ENCODE measurements around the gene GTF2IRD1. TPM values are rescaled to one million over a fixed set of nuclear protein-coding genes. Genes with fewer than 3 reads are reported as not detected.
"Not testable (repeated sequence)": the region's sequence is repeated elsewhere in the genome, so short reads cannot be mapped to it uniquely, and the experiment has no call there.

GTF2IRD1 gene
- total RNA-seq, 1 experiment from 2014 or later: not detected

DNA sequence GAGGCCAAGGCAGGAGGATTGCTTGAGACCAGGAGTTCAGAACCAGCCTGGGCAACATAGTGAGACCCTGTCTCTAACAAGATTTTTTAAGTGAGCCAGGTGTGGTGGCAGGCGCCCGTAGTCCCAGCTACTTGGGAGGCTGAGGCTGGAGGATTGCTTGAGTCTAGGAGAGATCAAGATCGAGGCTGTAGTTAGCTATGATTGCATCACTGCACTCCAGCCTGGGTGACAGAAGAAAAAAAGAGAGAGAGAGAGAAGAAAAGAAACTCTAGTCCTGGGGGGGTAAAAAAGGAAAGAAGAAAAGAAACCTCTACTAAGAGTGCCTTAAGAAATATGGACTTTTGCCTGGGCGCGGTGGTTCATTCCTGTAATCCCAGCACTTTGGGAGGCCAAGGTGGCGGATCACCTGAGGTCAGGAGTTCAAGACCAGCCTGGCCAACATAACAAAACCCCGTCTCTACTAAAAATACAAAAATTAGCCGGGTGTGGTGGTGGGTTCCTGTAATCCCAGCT is 34.9 kb downstream of the GTF2IRD1 start:
- not testable (repeated sequence) for H3K9me2 ChIP-seq (replicated peaks; ENCODE audit: insufficient read depth, low read length); H3K36me3 ChIP-seq (ENCODE audit: insufficient read depth, low read length); H3K4me1 ChIP-seq (ENCODE audit: low read length); H3K9ac ChIP-seq (ENCODE audit: low read length); H3K4me2 ChIP-seq (ENCODE audit: low read depth, low read length, poor library complexity, severe bottlenecking); H3K79me2 ChIP-seq (ENCODE audit: low read length); H2AFZ ChIP-seq (ENCODE audit: low read length); H3K4me3 ChIP-seq (ENCODE audit: low read length); H3K27ac ChIP-seq (ENCODE audit: low read length); H3K27me3 ChIP-seq (ENCODE audit: low read length); H4K20me1 ChIP-seq (ENCODE audit: insufficient read depth, low read depth, low read length); DNase-seq; H3K9me3 ChIP-seq (ENCODE audit: low read length)

DNA sequence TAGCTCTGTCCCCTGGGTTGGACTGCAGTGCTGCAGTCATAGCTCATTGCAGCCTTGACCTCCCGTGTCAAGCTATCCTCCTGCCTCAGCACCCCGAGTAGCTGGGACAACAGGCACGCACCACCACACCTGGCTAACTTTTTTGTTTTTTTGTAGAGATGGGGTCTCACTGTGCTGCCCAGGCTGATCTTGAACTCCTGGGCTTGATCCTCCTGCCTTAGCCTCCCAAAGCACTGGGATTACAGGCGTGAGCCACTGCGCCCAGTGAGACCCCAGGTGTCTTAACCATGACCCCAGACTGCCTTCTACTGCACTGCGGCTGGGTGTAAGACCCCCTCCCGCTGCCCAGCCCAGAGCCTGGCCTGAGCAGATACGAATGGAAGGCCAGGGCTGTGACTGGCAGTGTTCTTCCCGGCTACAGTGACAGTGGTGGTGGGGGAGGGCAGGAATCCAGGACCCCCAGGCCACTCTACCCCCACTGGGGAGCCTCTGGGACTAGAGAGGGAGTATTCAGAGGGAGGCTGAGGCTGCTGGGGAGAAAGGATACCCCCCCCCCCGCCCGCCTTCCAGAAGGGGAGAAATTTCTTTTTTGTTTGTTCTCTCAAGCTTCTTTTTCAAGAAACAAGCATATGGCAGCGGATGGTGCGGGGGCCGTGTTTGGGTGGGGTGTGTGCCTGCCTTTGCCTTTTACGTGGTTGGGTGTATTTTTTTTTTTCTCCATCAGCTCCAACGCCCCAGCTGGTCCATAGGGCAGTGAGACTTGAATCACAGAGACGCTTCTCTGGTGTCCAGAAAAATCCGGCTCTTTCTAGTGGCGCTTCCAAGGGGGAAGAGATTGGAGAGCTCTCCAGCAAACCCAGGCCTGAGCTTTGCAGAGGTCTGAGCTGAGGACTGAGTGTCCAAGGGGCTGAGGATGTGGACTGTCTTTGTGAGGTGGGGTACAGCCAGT is 36.6 kb downstream of the GTF2IRD1 start:
- Histone ChIP-seq H3K4me1 (ENCODE audit: low read length) (no peaks in the 10 kb centered on the region), H3K4me3 (ENCODE audit: low read length) (no peak overlapping the region), H2AFZ (ENCODE audit: low read length) (no peak overlapping the region), H3K9me2 (replicated peaks; ENCODE audit: insufficient read depth, low read length) (no peaks in the 10 kb centered on the region), H3K27ac (ENCODE audit: low read length) (no peak overlapping the region), H3K4me2 (ENCODE audit: low read depth, low read length, poor library complexity, severe bottlenecking) (no peak overlapping the region), H4K20me1 (ENCODE audit: insufficient read depth, low read depth, low read length) (no peaks in the 10 kb centered on the region), H3K36me3 (ENCODE audit: insufficient read depth, low read length) (no peaks in the 10 kb centered on the region), H3K79me2 (ENCODE audit: low read length) (no peaks in the 10 kb centered on the region), H3K9ac (ENCODE audit: low read length) (no peak overlapping the region), H3K27me3 (ENCODE audit: low read length) (no peaks in the 10 kb centered on the region), H3K9me3 (ENCODE audit: low read length) (no peaks in the 10 kb centered on the region)
- no peak for DNase-seq

DNA sequence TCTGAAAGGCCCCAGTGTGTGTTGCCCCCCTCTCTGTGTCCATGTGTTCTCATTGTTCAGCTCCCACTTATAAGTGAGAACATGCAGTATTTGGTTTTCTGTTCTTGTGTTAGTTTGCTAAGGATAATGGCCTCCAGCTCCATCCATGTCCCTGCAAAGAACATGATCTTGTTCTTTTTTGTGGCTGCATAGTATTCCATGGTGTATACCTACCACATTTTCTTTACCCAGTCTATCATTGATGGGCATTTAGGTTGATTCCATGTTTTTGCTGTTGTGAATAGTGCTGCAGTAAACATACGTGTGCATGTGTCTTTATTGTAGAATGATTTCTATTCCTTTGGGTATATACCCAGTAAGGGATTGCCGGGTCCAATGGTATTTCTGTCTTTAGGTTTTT is 37.8 kb downstream of the GTF2IRD1 start:
- not testable (repeated sequence) for H3K27me3 ChIP-seq (ENCODE audit: low read length); DNase-seq; H3K9ac ChIP-seq (ENCODE audit: low read length); H3K4me2 ChIP-seq (ENCODE audit: low read depth, low read length, poor library complexity, severe bottlenecking); H3K4me3 ChIP-seq (ENCODE audit: low read length); H4K20me1 ChIP-seq (ENCODE audit: insufficient read depth, low read depth, low read length); H3K9me3 ChIP-seq (ENCODE audit: low read length); H3K36me3 ChIP-seq (ENCODE audit: insufficient read depth, low read length); H3K79me2 ChIP-seq (ENCODE audit: low read length); H3K27ac ChIP-seq (ENCODE audit: low read length); H3K4me1 ChIP-seq (ENCODE audit: low read length); H3K9me2 ChIP-seq (replicated peaks; ENCODE audit: insufficient read depth, low read length); H2AFZ ChIP-seq (ENCODE audit: low read length)

DNA sequence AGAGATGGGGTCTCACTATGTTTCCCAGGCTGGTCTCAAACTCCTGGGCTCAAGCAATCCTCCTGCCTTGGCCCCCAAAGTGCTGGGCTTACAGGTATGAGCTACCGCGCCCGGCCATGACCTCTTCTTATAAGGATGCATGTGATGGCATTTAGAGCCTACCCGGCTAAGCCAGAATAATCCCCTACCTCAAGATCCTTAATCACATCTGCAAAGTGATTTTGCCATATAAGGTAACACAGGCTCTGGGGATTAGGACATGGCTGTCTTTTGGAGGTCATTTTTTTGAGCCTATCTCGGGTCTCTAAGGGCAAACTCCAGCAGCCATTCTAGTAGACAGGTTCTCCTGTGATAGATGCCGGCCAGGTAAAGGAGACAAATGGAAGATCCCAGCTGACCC is 39.6 kb downstream of the GTF2IRD1 start:
- Histone ChIP-seq H3K27me3 (ENCODE audit: low read length) (no peaks in the 10 kb centered on the region), H3K4me1 (ENCODE audit: low read length) (no peaks in the 10 kb centered on the region), H4K20me1 (ENCODE audit: insufficient read depth, low read depth, low read length) (no peaks in the 10 kb centered on the region), H3K79me2 (ENCODE audit: low read length) (no peaks in the 10 kb centered on the region), H3K4me2 (ENCODE audit: low read depth, low read length, poor library complexity, severe bottlenecking) (no peak overlapping the region), H3K36me3 (ENCODE audit: insufficient read depth, low read length) (no peaks in the 10 kb centered on the region), H3K9ac (ENCODE audit: low read length) (no peak overlapping the region), H3K27ac (ENCODE audit: low read length) (no peak overlapping the region), H3K9me2 (replicated peaks; ENCODE audit: insufficient read depth, low read length) (no peaks in the 10 kb centered on the region), H3K4me3 (ENCODE audit: low read length) (no peak overlapping the region), H2AFZ (ENCODE audit: low read length) (no peak overlapping the region), H3K9me3 (ENCODE audit: low read length) (no peaks in the 10 kb centered on the region)
- DNase-seq: no peak

DNA sequence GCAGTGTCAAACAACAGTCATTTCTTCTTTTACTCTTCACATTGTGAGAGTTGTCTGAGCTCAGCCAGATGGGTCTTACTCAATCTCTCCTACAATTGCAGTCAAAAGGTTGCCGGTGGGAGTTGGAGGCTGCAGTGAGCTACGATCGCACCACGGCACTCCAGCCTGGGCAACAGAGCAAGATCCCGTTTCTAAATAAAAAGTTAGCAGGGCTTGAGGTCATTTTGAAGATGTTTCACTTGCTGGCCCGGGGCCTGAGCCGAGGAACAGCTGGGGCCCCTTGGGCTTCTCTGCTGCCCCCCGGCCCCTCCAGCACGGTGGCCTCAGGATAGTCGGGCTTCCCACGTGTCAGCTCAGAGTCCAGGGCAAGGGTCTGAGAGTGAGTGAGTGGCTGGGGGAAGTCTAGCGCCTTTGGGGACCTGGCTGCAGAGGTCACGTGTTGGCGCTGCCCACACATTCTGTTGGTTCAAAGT is 40.4 kb downstream of the GTF2IRD1 start:
- Histone ChIP-seq H3K4me1 (ENCODE audit: low read length) (no peaks in the 10 kb centered on the region), H3K27ac (ENCODE audit: low read length) (no peak overlapping the region), H3K27me3 (ENCODE audit: low read length) (no peaks in the 10 kb centered on the region), H2AFZ (ENCODE audit: low read length) (no peak overlapping the region), H3K36me3 (ENCODE audit: insufficient read depth, low read length) (no peaks in the 10 kb centered on the region), H3K9ac (ENCODE audit: low read length) (no peak overlapping the region), H3K9me2 (replicated peaks; ENCODE audit: insufficient read depth, low read length) (no peaks in the 10 kb centered on the region), H3K79me2 (ENCODE audit: low read length) (no peaks in the 10 kb centered on the region), H3K4me2 (ENCODE audit: low read depth, low read length, poor library complexity, severe bottlenecking) (no peak overlapping the region), H4K20me1 (ENCODE audit: insufficient read depth, low read depth, low read length) (no peaks in the 10 kb centered on the region), H3K4me3 (ENCODE audit: low read length) (no peak overlapping the region), H3K9me3 (ENCODE audit: low read length) (no peaks in the 10 kb centered on the region)
- no peak for DNase-seq

DNA sequence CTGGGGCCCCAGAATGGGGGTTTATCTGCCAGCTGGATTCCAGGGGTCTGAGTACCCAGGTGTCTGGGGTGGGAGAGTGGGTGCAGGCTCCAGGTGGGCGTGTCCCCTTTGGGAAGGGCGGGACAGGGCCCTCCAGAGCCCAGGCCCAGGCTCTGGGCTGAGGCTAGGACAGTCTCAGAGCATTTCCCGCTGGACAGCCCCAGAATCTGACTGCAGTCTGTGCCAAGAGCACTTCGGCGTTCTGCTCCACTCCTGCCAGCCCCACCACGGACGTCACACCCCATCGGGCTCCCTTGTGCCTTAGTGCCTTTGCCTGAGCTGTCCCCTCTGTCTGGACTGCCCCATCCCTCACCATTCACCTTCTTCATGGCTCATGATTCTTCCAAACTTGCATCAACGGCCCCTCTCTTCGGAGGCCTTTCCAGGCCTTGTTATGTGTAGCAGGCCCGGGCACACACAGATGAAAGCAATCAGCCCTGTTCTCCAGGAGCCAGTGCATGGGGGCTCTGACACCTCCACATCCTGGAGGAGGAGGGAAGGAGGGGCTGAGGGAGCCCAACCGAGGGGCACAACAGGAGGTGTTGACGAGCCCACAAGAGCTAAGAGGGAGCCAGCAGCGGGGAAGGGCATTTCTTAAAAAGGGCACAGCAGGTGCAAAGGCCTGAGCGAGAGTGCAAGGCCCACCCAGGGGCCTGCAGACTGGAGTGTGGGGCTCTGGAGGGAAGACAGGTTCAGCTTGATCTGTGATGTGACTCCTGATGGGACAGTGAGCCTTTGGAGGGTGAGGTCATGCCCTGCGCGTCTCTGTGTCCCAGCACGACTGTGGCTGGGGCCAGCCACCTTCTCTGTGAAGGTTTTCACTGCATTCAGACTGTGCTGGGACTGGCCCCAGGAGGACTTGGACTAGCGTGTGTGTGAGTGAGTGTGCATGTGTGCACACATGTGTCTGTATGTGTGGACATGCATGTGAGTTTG is 41.7 kb downstream of the GTF2IRD1 start:
- DNase-seq: no peak
- H3K9me3 ChIP-seq (ENCODE audit: low read length): no peaks in the 10 kb centered on the region
- no peak overlapping the region for H3K4me2 ChIP-seq (ENCODE audit: low read depth, low read length, poor library complexity, severe bottlenecking)
- no peak overlapping the region for H2AFZ ChIP-seq (ENCODE audit: low read length)
- no peak overlapping the region for H3K9ac ChIP-seq (ENCODE audit: low read length)
- no peak overlapping the region for H3K4me3 ChIP-seq (ENCODE audit: low read length)
- H3K27ac ChIP-seq (ENCODE audit: low read length): no peak overlapping the region
- H3K36me3 ChIP-seq (ENCODE audit: insufficient read depth, low read length): no peaks in the 10 kb centered on the region
- H3K27me3 ChIP-seq (ENCODE audit: low read length): peaks cover 2% of the 10 kb centered on the region; the same call in 1 of the 2 replicates
- H3K4me1 ChIP-seq (ENCODE audit: low read length): peaks cover 4% of the 10 kb centered on the region
- H3K9me2 ChIP-seq (replicated peaks; ENCODE audit: insufficient read depth, low read length): no peaks in the 10 kb centered on the region
- H4K20me1 ChIP-seq (ENCODE audit: insufficient read depth, low read depth, low read length): no peaks in the 10 kb centered on the region
- H3K79me2 ChIP-seq (ENCODE audit: low read length): no peaks in the 10 kb centered on the region

DNA sequence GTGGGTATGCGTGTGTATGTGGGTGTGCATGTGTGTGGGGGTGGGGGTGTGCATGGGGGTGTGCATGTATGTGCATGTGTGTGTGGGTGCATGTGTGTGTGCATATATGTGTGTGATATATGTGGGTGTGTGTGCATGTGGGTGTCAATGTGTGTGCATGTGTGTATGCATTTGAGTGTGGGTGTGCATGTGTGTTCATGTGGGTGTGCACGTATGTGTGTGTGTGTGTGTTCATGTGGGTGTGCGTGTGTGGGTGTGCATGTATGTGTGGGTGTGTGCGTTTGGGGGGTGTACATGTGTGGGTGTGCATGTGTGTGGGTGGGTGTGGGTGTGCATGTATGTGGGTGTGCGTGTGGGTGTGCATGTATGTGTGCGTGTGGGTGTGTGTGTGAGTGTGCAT is 42.6 kb downstream of the GTF2IRD1 start:
- no peak overlapping the region for H2AFZ ChIP-seq (ENCODE audit: low read length)
- no peak for DNase-seq
- no peaks in the 10 kb centered on the region for H4K20me1 ChIP-seq (ENCODE audit: insufficient read depth, low read depth, low read length)
- H3K9me3 ChIP-seq (ENCODE audit: low read length): no peaks in the 10 kb centered on the region
- H3K36me3 ChIP-seq (ENCODE audit: insufficient read depth, low read length): no peaks in the 10 kb centered on the region
- no peak overlapping the region for H3K4me3 ChIP-seq (ENCODE audit: low read length)
- H3K79me2 ChIP-seq (ENCODE audit: low read length): no peaks in the 10 kb centered on the region
- H3K27me3 ChIP-seq (ENCODE audit: low read length): peaks cover 2% of the 10 kb centered on the region; the same call in 1 of the 2 replicates
- no peak overlapping the region for H3K27ac ChIP-seq (ENCODE audit: low read length)
- H3K4me1 ChIP-seq (ENCODE audit: low read length): peaks cover 7% of the 10 kb centered on the region
- H3K9me2 ChIP-seq (replicated peaks; ENCODE audit: insufficient read depth, low read length): no peaks in the 10 kb centered on the region
- H3K4me2 ChIP-seq (ENCODE audit: low read depth, low read length, poor library complexity, severe bottlenecking): no peak overlapping the region
- H3K9ac ChIP-seq (ENCODE audit: low read length): no peak overlapping the region

DNA sequence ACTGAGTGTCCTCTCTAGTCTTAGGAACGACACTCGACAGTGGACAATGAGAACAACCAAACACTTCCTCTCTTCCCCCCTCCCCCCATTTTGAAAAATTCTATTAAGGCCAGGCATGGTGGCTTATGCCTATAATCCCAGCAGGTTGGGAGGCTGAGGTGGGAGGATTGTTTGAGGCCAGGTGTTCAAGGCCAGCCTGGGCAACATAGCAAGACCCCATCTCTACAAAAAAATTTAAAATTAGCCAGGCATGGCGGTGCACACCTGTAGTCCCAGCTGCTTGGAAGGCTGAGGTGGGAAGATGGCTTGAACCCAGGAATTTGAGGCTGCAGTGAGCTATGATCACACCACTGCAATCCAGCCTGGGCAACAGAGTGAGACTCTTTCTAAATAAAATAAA is 43.1 kb downstream of the GTF2IRD1 start:
- H3K27me3 ChIP-seq (ENCODE audit: low read length); H3K27ac ChIP-seq (ENCODE audit: low read length); H3K9ac ChIP-seq (ENCODE audit: low read length); H3K9me3 ChIP-seq (ENCODE audit: low read length); H4K20me1 ChIP-seq (ENCODE audit: insufficient read depth, low read depth, low read length); H3K4me2 ChIP-seq (ENCODE audit: low read depth, low read length, poor library complexity, severe bottlenecking); H3K9me2 ChIP-seq (replicated peaks; ENCODE audit: insufficient read depth, low read length); H3K36me3 ChIP-seq (ENCODE audit: insufficient read depth, low read length); DNase-seq; H2AFZ ChIP-seq (ENCODE audit: low read length); H3K4me3 ChIP-seq (ENCODE audit: low read length); H3K79me2 ChIP-seq (ENCODE audit: low read length); H3K4me1 ChIP-seq (ENCODE audit: low read length): not testable (repeated sequence)

Data from Karpas-422 (cell line).